Measurements from ENCODE around the gene FSTL4.
A peak's percentile ranks its signal among the peaks of the same experiment; 100 is the strongest.

GRCh38 chr5:133364936-133365707, 247.2 kb downstream of the FSTL4 start:
- no peak for TF ChIP-seq EZH2phosphoT487 (IDR thresholded peaks at IDR 0.05; ENCODE audit: unreplicated experiment)
- TF ChIP-seq, protein P1, sequence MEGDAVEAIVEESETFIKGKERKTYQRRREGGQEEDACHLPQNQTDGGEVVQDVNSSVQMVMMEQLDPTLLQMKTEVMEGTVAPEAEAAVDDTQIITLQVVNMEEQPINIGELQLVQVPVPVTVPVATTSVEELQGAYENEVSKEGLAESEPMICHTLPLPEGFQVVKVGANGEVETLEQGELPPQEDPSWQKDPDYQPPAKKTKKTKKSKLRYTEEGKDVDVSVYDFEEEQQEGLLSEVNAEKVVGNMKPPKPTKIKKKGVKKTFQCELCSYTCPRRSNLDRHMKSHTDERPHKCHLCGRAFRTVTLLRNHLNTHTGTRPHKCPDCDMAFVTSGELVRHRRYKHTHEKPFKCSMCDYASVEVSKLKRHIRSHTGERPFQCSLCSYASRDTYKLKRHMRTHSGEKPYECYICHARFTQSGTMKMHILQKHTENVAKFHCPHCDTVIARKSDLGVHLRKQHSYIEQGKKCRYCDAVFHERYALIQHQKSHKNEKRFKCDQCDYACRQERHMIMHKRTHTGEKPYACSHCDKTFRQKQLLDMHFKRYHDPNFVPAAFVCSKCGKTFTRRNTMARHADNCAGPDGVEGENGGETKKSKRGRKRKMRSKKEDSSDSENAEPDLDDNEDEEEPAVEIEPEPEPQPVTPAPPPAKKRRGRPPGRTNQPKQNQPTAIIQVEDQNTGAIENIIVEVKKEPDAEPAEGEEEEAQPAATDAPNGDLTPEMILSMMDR (conservative IDR thresholded peaks at IDR 0.05; ENCODE audit: low read depth in 2 of 2), result peak; percentile 55 to 71
- TF ChIP-seq, protein P2, sequence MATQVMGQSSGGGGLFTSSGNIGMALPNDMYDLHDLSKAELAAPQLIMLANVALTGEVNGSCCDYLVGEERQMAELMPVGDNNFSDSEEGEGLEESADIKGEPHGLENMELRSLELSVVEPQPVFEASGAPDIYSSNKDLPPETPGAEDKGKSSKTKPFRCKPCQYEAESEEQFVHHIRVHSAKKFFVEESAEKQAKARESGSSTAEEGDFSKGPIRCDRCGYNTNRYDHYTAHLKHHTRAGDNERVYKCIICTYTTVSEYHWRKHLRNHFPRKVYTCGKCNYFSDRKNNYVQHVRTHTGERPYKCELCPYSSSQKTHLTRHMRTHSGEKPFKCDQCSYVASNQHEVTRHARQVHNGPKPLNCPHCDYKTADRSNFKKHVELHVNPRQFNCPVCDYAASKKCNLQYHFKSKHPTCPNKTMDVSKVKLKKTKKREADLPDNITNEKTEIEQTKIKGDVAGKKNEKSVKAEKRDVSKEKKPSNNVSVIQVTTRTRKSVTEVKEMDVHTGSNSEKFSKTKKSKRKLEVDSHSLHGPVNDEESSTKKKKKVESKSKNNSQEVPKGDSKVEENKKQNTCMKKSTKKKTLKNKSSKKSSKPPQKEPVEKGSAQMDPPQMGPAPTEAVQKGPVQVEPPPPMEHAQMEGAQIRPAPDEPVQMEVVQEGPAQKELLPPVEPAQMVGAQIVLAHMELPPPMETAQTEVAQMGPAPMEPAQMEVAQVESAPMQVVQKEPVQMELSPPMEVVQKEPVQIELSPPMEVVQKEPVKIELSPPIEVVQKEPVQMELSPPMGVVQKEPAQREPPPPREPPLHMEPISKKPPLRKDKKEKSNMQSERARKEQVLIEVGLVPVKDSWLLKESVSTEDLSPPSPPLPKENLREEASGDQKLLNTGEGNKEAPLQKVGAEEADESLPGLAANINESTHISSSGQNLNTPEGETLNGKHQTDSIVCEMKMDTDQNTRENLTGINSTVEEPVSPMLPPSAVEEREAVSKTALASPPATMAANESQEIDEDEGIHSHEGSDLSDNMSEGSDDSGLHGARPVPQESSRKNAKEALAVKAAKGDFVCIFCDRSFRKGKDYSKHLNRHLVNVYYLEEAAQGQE (IDR thresholded peaks at IDR 0.05; ENCODE audit: unreplicated experiment), result no peak
- no peak for TF ChIP-seq ZNF331 (CRISPR knock-in tag; IDR thresholded peaks at IDR 0.05; ENCODE audit: low read depth)
